ENCODE data around the gene SRSF4.
"Not testable (repeated sequence)": the region's sequence is repeated elsewhere in the genome, so short reads cannot be mapped to it uniquely, and the experiment has no call there.

The SRSF4 gene

DNA sequence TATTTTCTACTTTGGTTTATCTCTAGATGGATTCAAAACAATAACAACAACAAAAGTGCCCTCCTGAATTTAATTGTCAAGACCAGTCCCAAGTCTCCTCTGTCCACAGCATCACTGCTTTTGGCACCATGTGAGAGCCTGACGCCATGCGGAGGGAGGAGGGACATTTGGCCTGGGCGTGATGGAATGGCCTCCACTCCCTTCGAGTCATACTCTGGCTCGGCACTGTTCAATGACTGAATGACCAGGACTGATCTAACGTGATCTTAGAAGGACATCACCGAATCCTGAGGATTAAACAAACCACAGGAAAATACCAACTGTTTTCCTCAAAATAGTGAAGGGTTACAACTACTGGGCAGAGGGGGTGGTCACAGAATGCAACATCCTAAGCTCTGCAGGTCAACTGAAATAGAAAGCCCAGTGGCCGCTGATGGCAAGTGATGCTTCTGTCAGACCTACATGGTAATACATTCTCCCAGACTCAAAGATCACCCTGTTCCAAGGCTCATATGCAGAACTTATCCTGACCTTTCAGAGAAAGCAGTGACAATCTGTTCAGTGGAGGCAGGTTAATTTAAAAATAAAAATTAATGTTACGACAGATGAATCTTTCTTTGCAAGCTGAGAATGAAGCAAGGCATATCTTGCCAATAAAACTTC, 19.1 kb downstream of the SRSF4 start:
- DNase-seq: no peak

DNA sequence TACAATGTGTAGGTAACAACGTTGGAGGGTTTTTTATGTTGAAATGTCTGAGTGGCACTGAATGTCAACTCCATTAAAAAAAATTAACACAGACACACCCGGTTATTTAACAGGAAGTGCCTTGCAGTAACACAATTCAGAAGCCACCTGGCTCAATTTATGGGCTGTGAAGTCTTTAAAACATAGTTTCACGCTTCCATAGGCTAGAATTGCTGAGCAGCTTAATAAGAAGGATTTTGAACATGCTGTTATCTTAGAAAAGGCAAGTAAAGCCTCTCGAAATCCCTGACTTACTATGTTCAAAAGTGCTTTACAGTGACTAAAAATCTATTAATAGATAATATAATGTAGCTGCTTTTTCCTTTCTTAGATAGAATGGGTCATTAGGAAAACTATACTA, 19.7 kb downstream of the SRSF4 start:
- DNase-seq: no peak

DNA sequence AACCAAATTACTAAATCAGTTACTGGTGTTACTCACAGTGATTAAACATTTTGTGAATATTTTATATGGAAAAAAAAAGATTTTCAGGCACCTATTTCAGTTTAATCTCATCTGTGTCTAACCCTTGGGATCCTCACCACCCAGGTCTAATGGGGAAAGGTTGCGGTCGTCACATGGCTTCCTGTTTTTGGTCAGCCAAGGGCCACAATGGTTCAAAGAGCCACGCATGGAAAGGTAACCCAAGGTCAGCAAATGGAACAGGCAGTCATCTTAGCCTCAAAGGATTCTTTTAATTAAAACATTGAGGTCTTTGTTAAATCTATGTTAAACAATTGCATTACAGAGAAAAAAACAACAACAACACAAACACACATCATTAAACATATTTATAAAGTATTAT, 21.9 kb downstream of the SRSF4 start:
- DNase-seq: no peak

DNA sequence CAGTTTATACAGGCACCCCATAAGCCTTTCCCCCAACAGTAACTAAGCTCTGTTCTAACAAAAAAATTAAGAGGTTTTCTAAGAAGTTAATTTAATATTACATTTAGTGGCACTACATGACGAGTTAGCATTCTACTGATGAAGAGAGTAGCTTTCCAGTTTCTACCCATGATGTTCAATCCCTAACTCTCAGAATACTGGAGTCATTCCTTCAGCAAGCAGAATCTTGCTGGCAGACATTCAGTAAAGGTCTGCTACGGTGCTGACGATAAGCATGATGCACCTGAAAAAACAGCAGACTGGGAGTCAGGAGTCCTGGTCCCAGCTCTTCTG, 24.5 kb downstream of the SRSF4 start:
- DNase-seq: no peak

DNA sequence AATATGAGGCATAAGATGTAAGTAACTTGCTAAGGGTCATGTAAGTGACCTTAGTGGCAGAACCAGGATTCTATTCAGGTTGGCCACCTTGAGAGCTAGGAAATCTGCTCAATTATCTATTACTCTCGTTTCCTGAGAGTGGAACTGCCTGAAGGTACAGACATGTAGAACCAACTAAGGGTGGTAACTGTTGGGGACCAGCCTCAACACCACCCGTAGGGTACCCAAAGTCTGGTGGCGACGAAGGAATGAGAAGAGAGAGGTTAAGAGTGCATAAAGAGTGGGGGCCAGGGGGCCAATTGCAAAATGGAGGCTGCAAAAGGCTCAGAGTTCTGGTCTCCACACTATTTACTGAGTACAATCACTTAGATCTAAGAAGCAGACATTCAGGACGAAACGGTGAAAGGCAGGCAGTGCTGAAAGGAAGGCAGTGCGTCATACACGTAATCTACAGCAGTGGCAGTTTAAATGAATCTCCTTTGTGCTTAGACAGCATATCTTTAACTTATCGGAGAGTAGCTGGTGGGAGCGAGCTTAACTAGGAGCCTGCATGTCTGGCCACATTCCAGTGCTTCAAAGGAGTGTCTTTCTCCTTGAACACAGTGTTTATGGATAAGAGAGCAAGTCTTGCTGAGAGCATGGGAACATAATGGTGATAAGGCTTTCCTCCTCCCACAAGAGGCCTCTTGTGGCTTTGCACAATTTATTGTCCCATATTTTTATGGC, 25.0 kb downstream of the SRSF4 start:
- DNase-seq: no peak

DNA sequence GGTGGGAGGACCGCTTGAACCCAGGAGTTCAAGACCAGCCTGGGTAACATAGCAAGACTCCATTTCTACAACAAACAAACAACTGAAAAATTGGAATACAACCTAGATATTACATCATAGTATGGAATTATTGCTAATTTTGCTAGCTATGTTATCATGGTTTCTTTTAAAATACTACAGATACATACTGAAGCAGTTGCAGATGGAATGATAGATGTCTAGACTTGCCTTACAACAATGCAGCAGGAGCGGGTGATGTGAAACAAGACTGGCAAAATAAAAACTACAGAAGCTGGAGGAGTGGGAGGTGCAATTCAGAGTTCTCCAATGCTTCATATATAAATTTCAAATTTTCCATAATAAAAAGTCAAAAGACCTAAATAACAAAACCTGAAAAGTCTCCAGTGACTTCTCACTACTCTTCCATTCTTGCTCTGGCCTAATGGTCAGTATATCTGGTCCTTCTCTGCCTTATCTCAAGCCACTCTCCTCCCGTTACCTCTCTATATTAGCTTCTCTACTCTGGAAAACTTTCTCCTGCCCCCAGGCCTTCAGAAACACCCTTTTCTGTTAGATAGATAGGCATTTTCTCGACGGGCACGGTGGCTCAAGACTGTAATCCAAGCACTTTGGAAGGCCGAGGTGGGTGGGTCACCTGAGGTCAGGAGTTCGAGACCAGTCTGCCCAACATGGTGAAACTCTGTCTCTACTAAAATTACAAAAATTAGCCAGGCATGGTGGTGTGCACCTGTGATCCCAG, 29.5 kb downstream of the SRSF4 start:
- DNase-seq: no peak

DNA sequence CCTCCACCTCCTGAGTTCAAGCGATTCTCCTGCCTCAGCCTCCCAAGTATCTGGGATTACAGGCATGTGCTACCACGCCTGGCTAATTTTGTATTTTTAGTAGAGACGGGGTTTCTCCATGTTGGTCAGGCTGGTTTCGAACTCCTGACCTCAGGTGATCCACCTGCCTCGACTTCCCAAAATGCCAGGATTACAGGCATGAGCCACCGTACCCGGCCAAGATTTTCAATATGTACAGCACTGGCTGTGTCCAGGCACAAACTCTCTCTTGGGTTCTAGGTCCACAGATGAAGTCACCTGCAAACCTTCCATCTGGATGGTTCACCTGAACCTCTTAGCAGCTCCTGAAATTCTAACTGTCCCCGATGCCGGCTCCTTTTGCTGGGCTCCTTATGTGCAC, 31.4 kb downstream of the SRSF4 start:
- DNase-seq: not testable (repeated sequence)

DNA sequence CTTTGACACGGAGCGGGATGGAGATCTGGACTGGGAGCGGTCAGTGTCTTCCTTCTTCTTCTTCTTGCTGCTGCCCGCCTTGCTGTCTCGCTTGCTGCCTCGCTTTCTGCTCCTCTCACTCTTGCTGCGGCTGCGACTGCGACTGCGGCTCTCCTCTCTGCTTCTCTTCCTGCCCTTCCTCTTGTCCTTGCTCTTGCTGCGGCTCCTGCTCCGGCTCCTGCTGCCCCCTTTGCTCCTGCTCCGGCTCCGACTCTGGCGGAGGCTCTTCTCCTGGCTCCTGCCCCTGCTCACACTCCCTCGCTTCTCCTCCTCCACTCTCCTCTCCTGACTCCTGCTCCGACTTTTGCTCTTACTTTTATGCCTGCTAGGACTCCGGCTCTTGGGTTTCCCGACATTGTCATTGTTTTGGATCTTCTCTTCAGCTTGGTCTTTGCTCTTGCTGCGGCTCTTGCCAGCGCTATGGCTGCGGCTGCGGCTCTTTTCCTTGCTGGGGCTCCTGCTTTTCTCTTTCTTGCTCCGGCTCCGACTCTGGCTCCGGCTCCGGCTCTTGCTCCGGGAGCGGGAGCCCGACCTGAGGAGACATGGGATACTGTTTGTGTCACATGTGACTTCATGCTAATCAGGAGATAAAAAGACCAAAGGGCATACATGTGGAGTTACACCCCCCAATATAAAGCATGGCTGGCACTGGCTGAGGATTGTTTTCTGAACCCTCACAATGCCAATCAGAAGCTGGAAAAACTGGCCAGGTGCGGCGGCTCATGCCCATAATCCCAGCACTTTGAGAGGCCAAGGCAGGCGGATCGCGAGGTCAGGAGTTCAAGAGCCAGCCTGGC, 32.8 kb downstream of the SRSF4 start:
- no peak for DNase-seq

DNA sequence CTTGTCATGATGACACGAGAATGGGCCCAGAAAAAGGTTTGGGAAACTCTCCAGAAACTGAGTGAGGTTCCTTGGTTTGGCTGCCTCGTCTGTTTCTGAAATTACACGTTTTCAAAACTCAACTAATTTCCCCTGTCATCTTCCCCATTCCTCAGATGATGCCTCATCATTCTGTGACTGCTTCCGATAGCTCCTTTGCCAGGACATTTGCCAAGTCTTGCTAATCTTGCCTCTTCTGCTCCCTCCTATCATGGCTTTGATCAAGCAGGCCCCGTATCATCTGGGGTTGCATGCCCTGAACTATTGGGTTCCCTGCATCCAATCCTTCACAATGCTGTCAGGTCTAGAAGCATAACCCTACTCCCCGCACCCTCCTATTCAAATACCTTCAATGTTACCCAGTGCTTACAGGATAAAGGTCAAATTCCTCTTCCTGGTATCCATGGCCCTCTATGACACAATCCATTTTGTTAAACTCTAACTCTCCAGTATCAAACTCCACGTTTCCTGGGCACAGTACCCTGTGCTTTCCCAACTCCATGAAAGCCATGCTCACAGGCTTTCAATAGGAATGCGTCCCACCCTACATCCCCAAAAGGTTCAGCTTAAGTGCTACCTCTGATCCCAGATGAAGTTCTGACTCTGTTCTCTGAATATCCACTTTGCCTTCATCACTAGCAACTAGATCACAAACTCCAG, 35.8 kb downstream of the SRSF4 start:
- peak; percentile 86 for DNase-seq

DNA sequence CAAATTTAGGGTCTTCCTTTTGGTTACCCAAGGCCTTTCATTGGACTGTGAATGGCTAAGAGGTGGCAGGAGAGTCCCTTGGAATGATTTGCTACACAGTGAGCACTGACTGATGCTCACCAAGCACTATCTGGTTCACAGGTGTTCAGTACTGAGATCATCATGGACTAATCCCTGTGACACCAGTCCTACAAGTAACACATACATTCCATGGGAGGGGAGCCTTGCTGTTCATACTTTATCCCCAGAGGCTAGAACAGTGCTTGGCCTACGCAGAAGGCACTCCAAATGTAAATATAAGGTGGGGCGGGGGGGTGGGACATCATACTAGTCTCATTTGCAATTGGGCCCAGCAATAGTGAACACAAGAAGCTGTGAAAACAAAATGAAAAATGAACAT, 37.5 kb downstream of the SRSF4 start:
- DNase-seq: no peak

DNA sequence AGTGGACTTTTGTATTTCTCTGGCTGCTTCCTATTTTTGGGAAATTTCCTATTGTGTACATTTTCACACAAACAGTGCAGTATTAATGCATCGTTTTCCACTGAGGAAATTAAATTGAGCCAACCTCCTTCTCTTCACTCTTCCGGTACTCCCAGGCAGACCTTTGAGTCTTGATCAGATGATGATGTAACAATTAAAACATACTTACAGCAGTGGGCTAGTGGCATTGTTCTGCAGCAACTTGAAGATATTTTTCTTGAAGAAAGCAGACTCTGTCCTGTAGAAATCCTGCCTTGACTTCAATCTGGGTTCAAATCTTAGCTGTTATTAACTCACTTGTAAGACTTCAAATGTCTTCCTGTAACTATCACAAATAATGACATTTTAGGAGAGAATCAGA, 39.0 kb downstream of the SRSF4 start:
- no peak for DNase-seq

DNA sequence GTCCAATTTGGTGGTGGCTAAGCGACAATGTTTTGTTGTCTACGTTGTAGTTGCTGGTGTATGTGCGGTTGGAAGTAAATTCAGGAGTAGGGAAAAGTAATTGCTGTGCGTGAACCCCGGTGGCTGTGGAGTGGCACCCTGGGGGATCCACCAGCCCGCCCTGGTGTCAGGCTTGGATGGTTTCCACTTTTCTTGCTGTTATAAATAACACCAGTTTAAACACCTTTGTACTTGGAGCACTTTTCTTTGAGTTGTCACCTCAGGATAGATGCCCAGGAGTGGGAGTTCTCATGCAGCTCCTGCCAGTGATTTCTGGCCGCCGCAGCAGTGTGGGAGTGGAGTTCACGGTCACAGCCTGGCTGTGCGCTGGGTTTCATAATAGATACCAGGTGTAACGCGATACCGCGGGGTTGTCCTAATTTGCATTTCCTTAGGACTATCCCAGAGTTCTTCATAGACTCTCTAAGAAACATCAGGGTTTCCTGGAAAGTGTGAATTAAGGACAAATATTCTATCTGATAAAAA, 45.2 kb downstream of the SRSF4 start:
- DNase-seq: no peak

DNA sequence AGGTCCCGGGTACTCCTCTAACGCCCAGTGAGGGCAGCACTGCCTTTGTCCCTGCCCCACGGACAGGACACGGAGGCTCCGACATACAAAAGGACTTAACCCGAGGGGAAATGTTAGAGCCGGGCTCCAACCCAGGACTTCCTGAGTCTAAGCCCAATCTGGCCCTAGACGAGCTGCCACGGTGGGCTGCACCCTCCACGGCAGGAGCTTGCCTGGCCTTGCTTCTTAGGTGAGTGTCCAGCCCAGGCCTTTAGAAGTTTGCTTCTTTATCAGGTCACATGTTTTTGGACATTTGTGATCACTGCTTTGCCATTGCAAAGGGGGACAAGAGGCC, 47.0 kb downstream of the SRSF4 start:
- no peak for DNase-seq

DNA sequence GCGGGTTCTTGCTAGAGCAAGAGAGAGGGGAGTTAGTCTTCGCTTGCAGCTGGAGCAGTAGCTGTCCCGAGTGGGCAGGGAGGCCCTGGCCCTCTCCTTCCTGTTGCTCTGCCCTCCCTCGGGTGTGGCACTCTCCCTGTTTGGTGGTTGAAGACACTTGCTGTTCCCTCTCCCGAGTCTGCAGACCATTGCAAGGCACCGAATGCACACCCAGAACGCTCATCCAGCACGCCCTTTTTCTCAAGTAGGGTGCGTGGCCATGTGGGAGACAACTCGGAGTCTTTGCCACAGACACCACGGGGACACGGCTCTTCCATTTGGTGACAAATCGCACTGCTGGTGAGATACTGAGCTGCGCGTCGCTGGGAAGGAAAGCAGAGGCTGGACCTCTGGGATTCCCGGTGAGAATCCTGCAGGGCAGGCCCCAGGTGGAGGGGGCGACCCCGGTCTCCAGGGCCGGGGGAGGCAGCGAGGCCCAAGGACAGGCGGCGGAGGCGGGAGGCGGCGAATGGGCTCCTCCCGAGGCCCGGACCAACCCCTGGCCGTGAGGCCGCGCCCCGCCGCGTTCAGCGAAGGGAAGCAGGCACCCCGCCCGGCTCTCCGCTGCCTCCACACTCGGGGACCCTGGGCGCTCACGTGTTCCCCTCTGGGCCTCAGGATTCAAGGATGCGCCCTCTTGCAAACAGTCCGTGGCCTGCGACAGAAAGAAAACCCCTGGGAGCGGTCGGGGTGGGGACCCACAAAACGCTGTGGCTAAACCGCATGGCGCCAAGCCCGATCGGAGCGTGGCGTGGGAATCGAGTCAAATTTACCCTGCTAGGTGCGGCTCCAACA, 47.6 kb downstream of the SRSF4 start:
- no peak for DNase-seq

DNA sequence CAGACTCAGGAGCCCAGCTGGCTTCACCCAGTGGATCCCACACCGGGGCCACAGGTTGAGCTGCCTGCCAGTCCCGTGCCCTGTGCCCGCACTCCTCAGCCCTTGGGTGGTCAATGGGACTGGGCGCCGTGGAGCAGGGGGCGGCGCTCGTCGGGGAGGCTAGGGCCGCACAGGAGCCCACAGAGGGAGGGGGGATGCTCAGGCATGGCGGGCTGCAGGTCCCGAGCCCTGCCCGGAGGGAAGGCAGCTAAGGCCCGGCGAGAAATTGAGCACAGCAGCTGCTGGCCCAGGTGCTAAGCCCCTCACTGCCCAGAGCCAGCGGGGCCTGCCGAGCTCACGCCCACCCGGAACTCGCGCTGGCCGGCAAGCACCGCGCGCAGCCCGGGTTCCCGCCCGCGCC, 50.6 kb downstream of the SRSF4 start:
- not testable (repeated sequence) for DNase-seq

DNA sequence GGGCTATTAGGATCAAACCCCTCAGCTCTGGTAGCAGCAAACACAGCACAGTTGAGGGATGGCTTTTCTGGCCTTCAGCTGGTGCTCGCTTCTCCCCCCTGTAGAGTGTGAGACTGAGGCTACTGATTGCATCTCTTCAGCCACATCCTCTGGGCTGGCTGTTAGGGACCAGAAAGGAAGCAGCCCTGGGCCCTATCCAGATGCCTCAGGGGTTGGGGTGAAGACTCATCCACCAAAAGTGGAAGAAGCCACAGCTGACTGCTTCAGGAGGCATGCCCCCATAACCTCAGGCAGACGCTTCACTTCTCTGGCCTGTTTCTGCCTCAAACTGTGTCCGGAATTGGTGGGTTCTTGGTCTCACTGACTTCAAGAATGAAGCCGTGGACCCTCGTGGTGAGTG, 51.8 kb downstream of the SRSF4 start:
- DNase-seq: no peak

DNA sequence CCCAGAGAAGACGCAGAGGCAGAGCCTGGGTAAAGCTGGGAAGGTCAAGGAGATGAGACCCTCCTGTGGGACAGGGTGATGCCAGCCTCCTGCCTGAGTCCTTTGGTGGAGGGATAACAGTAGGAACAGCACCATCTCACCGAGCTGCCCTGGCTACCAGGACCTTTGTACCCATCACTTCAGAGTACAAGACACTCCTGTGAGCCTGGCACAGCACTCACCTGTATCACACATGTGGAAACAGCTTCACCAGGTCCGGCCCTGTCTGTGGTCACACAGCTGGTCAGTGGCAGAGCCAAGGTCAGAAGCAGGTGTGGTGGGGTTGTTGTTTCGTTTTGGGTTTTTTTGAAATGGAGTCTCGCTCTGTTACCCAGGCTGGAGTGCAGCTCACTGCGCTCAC, 53.0 kb downstream of the SRSF4 start:
- no peak for DNase-seq

DNA sequence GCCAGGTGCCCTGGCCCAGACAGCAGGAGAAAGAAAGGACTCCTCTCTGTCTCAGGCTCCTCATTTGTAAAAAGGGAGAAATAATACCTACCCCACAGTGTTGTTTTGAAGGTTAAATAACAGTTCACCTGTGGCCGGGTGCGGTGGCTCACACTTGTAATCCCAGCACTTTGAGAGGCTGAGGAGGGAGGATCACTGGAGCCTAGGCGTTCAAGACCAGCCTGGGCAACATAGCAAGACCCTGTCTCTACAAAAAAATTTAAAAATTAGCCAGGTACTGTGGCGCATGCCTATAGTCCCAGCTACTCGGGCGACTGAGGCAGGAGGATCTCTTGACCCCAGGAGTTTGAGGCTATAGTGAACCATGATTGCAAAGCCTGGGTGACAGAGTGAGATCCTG, 55.5 kb downstream of the SRSF4 start:
- DNase-seq: no peak

DNA sequence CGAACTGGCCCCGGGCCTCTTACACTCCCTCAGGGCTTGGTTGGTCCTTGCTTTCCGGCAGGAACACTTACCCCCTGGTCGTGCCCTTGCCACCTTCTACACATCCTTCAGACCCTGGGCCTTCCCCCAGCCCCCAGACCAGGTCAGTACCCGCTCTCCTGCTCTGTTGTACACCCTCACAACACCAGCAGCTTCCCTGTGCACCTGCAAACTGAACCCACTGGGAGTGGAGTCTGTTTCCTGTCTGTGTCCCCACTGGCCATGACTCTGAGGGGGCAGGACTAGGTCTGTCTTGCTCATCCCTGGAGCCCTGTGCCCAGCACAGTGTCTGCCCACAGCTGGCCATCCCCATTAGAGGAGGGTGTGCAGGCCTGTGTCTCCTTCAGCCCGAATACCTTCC, 55.9 kb downstream of the SRSF4 start:
- DNase-seq: no peak

DNA sequence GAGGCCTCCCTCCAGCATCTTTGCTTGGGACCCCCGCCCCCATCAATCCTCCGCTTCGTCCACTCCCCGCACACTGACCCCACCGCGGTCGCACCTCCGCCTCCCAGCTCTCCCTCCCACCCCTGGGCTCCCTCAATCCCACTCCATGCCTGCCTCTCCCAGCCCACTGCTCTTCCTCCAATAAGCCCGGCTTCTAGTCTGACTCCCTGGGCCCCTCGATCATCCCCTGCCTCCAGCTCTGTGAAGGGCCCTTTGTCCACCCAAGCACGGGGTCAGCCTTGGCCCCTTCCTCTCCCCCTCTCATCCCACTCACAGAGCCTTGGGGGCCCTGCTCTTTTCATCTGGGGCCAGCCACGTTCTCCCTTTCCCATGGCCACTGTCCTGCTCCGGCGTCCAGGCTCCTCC, 56.5 kb downstream of the SRSF4 start:
- DNase-seq: no peak

DNA sequence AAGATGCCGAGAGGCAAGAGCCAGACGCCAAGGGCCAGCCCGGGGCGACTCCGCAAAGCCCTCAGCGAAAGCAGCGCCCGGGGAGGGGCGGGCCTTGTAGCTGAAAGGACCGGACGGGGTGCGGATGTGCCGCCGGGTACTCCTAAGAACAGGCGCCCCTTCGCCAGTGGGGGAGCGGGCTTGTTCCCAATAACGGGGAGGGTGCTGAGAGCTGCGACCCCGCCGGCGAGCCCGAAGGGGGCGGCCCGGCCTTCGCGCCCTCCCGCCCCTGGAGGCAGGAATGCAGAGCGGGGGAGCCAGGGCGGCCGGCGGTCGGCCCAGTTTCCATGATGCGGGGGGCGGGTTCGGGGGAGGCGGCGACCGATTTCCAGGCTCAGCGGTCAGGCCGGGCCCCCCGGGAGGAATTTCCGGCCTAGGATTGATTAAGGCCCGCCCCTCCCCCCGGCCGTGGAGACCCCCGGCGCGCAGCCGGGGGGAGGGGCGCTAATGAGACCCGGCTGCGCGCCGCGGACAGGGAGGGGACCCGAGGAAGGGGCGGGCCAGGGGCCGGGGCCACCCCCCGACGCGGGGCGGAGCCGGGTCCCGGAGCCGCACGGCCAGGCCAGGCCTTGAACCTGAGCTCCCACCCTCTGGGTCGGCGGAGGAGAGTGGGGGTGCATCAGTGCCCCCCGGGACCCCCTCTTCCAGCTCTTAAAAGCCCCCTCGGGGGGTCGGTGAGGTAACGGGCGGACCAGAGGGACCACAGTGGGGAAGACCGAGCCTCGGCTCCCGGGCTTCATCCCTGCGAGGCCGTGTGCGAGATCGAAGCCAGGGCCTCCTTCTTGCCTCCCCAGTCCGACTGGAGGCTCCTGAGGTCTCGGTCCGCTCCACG, 57.1 kb downstream of the SRSF4 start:
- peak; percentile 61 for DNase-seq
